Ishikawa (cell line): ENCODE measurements around the gene CST8.

Experiments used
- CEBPB ChIP-seq: IDR thresholded peaks from 2 replicates; pipeline ENCODE4 v1.6.1; 2012
- CREB1 ChIP-seq: IDR thresholded peaks from 2 replicates; pipeline ENCODE4 v1.6.1; 2012; ENCODE audit warnings: low read depth
- EGR1 ChIP-seq: IDR thresholded peaks from 2 replicates; pipeline ENCODE4 v1.6.1; 2012
- EP300 ChIP-seq: IDR thresholded peaks from 2 replicates; pipeline ENCODE4 v1.6.1; 2012; ENCODE audit warnings: borderline replicate concordance
- FOXM1 ChIP-seq: IDR thresholded peaks from 2 replicates; pipeline ENCODE4 v1.6.1; 2012; ENCODE audit warnings: low read depth, borderline replicate concordance
- MAX ChIP-seq: IDR thresholded peaks from 2 replicates; pipeline ENCODE4 v1.6.1; 2012
- NFIC ChIP-seq: IDR thresholded peaks from 2 replicates; pipeline ENCODE4 v1.6.1; 2012
- RAD21 ChIP-seq: IDR thresholded peaks from 2 replicates; pipeline ENCODE4 v1.6.1; 2012; ENCODE audit warnings: low read depth
- REST ChIP-seq: IDR thresholded peaks from 2 replicates; pipeline ENCODE4 v1.6.1; 2012; ENCODE audit warnings: low read depth, mild to moderate bottlenecking
- TAF1 ChIP-seq: IDR thresholded peaks from 2 replicates; pipeline ENCODE4 v1.6.1; 2012; ENCODE audit warnings: low read depth, mild to moderate bottlenecking
- TCF12 ChIP-seq: IDR thresholded peaks from 2 replicates; pipeline ENCODE4 v1.6.1; 2012; ENCODE audit warnings: low read depth
- TEAD4 ChIP-seq: IDR thresholded peaks from 2 replicates; pipeline ENCODE4 v1.6.1; 2012
- USF1 ChIP-seq: IDR thresholded peaks from 2 replicates; pipeline ENCODE4 v1.6.1; 2012
- YY1 ChIP-seq: IDR thresholded peaks from 2 replicates; pipeline ENCODE4 v1.6.1; 2012; ENCODE audit warnings: low read depth
- ZBTB7A ChIP-seq: IDR thresholded peaks from 2 replicates; pipeline ENCODE4 v1.6.1; 2012; ENCODE audit warnings: low read depth

Gene CST8

GRCh38 chr20:23507346-23507745 lies 16.4 kb downstream of the CST8 start:
- TF ChIP-seq YY1 (no peak), REST (no peak), MAX (no peak)

- TF ChIP-seq MAX (no peak), USF1 (no peak), EGR1 (no peak), FOXM1 (no peak), EP300 (no peak), TCF12 (no peak), ZBTB7A (no peak), NFIC (no peak), RAD21 (no peak), TEAD4 (no peak), CEBPB (no peak), CREB1 (no peak), REST (no peak), YY1 (no peak)
Measured at GRCh38 chr20:23508449-23509229, 17.7 kb downstream of the CST8 start.

- TF ChIP-seq USF1 (no peak), MAX (no peak), FOXM1 (no peak), TAF1 (no peak), EP300 (no peak), TCF12 (no peak), CREB1 (no peak), YY1 (no peak), ZBTB7A (no peak), TEAD4 (no peak), REST (no peak), EGR1 (no peak), NFIC (no peak), CEBPB (no peak), RAD21 (no peak)
Measured at GRCh38 chr20:23509247-23509913, 18.5 kb downstream of the CST8 start.

GRCh38 chr20:23510000-23510590 lies 19.2 kb downstream of the CST8 start:
- TF ChIP-seq CEBPB (no peak), TCF12 (no peak), REST (no peak), RAD21 (no peak), ZBTB7A (no peak), CREB1 (no peak), FOXM1 (no peak), MAX (no peak), NFIC (no peak), TEAD4 (no peak), EP300 (no peak), EGR1 (no peak), USF1 (no peak), YY1 (no peak), TAF1 (no peak)
